ENCODE measurements around the gene OVAAL. TPM values are rescaled to one million over a fixed set of nuclear protein-coding genes. Genes with fewer than 3 reads are reported as not detected.

The OVAAL gene
- not detected for total RNA-seq

DNA sequence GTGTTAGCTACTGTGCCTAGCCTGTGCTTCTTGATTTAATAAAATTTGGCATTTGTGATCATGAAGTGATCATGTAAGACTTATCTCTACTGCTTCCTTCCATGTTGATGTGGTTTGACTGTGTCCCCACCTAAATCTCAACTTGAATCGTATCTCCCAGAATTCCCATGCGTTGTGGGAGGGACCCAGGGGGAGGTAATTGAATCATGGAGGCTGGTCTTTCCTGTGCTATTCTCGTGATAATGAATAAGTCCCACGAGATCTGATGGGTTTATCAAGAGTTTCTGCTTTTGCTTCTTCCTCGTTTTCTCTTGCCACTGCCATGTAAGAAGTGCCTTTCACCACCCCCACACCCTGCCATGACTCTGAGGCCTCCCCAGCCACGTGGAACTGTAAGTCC is at the start of gene OVAAL:
Gene OVAAL (plus strand): TSS at position 301 of the 400 bp plus-strand sequence.
- DNase-seq = no peak
- Histone ChIP-seq H3K27ac (no peak within 1 kb of the TSS), H3K27me3 (no peaks in the 10 kb centered on the region), H3K9me3 (no peaks in the 10 kb centered on the region), H3K36me3 (replicated peaks in 1 of 2; ENCODE audit: insufficient read depth in 1 of 2, low read depth in 2 of 2) (no peaks in the 10 kb centered on the region), H3K4me3 (no peak within 1 kb of the TSS), H3K4me1 (peaks cover 3% of the 10 kb centered on the region)
- no peak for TF ChIP-seq POLR2A (IDR thresholded peaks at IDR 0.05)
- TF ChIP-seq, protein P1, sequence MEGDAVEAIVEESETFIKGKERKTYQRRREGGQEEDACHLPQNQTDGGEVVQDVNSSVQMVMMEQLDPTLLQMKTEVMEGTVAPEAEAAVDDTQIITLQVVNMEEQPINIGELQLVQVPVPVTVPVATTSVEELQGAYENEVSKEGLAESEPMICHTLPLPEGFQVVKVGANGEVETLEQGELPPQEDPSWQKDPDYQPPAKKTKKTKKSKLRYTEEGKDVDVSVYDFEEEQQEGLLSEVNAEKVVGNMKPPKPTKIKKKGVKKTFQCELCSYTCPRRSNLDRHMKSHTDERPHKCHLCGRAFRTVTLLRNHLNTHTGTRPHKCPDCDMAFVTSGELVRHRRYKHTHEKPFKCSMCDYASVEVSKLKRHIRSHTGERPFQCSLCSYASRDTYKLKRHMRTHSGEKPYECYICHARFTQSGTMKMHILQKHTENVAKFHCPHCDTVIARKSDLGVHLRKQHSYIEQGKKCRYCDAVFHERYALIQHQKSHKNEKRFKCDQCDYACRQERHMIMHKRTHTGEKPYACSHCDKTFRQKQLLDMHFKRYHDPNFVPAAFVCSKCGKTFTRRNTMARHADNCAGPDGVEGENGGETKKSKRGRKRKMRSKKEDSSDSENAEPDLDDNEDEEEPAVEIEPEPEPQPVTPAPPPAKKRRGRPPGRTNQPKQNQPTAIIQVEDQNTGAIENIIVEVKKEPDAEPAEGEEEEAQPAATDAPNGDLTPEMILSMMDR (IDR thresholded peaks at IDR 0.05) = no peak
- WGBS, 2 donors = 85 to 90% methylated on average over 6 of the region's 6 CpGs
- ATAC-seq = no peak
- intact Hi-C loops (cut with DNase I) = no loop called here

DNA sequence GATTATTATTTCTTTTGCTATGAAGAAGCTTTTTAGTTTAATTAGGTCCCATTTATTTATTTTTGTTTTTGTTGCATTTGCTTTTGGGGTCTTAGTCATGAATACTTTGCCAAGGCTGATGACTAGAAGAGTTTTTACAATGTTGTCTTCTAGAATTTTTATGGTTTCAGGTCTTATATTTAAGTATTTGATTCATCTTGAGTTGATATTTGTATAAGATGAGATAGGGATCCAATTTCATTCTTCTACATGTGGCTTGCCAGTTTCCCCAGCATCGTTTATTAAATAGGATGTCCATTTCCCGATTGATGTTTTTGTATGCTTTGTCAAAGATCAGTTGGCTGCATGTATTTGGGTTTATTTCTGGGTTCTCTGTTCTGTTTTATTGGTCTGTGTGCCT is 47.9 kb upstream of the OVAAL start:
- H3K36me3 ChIP-seq (replicated peaks in 1 of 2; ENCODE audit: insufficient read depth in 1 of 2, low read depth in 2 of 2) = no peaks in the 10 kb centered on the region
- H3K27ac ChIP-seq = no peak overlapping the region
- TF ChIP-seq, protein P1 (IDR thresholded peaks at IDR 0.05) = no peak
- TF ChIP-seq POLR2A (IDR thresholded peaks at IDR 0.05) = no peak
- WGBS, 2 donors = 89 to 90% methylated on average over 2 of the region's 2 CpGs
- H3K27me3 ChIP-seq = no peaks in the 10 kb centered on the region
- DNase-seq (no peak), ATAC-seq (no peak)
- H3K4me3 ChIP-seq = no peak overlapping the region
- intact Hi-C loops (cut with DNase I) = no loop called here
- no peaks in the 10 kb centered on the region for H3K9me3 ChIP-seq
- no peaks in the 10 kb centered on the region for H3K4me1 ChIP-seq

DNA sequence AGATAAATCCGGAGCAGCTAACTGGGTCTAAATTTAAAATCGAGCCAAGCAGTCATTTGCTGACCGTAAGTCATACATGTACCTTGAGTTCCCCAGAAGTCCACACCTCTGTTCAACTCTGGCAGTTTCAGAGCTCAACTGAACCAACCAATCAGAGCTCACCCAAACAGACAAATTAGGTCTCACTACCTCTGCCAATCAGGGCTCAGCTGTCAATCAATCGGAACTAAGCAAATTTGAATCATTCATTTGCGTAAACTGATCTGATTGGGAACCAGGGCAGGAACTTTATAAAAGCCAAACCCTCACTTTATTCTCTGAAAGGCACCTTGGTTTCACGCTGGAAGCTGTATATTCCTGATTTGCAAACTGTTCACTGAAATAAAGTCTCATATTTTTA is 45.2 kb upstream of the OVAAL start:
- ATAC-seq (no peak), DNase-seq (no peak)
- Histone ChIP-seq H3K4me1 (no peaks in the 10 kb centered on the region), H3K36me3 (replicated peaks in 1 of 2; ENCODE audit: insufficient read depth in 1 of 2, low read depth in 2 of 2) (no peaks in the 10 kb centered on the region), H3K27ac (no peak overlapping the region), H3K9me3 (no peaks in the 10 kb centered on the region), H3K27me3 (no peaks in the 10 kb centered on the region), H3K4me3 (no peak overlapping the region)
- 60 to 68% methylated on average over 6 of the region's 6 CpGs for WGBS, 2 donors
- intact Hi-C loops (cut with DNase I) = no loop called here
- TF ChIP-seq, protein P1 (IDR thresholded peaks at IDR 0.05) = no peak
- no peak for TF ChIP-seq POLR2A (IDR thresholded peaks at IDR 0.05)

DNA sequence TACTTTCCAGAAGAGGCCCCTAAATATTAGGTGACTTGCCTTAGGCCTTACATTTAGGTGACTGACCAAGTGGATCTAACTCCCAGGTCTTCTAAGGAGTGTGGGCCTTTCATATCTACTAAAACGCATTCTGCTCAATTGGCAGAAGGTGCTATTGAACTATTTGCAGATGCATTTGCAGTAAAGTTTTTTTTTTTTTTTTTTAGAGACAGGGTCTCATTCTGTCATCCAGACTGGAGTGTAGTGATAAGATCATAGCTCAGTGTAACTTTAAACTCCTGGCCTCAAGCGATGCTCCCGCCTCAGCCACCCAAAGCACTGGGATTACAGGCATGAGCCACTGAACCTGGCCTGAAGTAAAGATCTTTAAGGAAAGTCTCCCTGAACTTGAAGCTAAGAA is 43.4 kb upstream of the OVAAL start:
- 22 to 31% methylated on average over 3 of the region's 3 CpGs for WGBS, 2 donors
- Histone ChIP-seq H3K27ac (no peak overlapping the region), H3K4me1 (no peaks in the 10 kb centered on the region), H3K27me3 (no peaks in the 10 kb centered on the region), H3K36me3 (replicated peaks in 1 of 2; ENCODE audit: insufficient read depth in 1 of 2, low read depth in 2 of 2) (no peaks in the 10 kb centered on the region), H3K9me3 (no peaks in the 10 kb centered on the region), H3K4me3 (no peak overlapping the region)
- ATAC-seq (no peak), DNase-seq (no peak)
- TF ChIP-seq, protein P1 (IDR thresholded peaks at IDR 0.05) = no peak
- no peak for TF ChIP-seq POLR2A (IDR thresholded peaks at IDR 0.05)
- intact Hi-C loops (cut with DNase I) = no loop called here

GRCh38 chr1:180515857-180516388 is 42.8 kb upstream of the OVAAL start:
- peak; percentile 69 to 80 (median 72) for DNase-seq
- Histone ChIP-seq H3K4me3 (no peak overlapping the region), H3K36me3 (replicated peaks in 1 of 2; ENCODE audit: insufficient read depth in 1 of 2, low read depth in 2 of 2) (no peaks in the 10 kb centered on the region), H3K27me3 (no peaks in the 10 kb centered on the region), H3K9me3 (no peaks in the 10 kb centered on the region), H3K27ac (no peak overlapping the region), H3K4me1 (no peaks in the 10 kb centered on the region)
- ATAC-seq = peak; percentile 95
- WGBS, 2 donors = 13 to 14% methylated on average over 8 of the region's 8 CpGs
- TF ChIP-seq, protein P1 (IDR thresholded peaks at IDR 0.05) = peak; percentile 68 to 90 (median 88)
- no peak for TF ChIP-seq POLR2A (IDR thresholded peaks at IDR 0.05)
- intact Hi-C loops (cut with DNase I) = no loop called here

Data from body of pancreas (tissue), 4 donors.